Thoracic aorta (tissue), 2 donors: ENCODE results near the gene REST. TPM values are rescaled to one million over a fixed set of nuclear protein-coding genes. Genes with fewer than 3 reads are reported as not detected.

Source experiments
- ATAC-seq: fragments of 150-250 bp; one replicate; pipeline ENCODE4 v1.8.0; 2017; ENCODE audit warnings: low read depth; ENCODE audit not compliant: insufficient number of reproducible peaks, low FRiP score
- DNase-seq: peaks from one replicate; pipeline ENCODE4 v3.0.0-alpha.2; 2020; ENCODE audit warnings: low spot score
- H3K27ac ChIP-seq, 2 donors: fragments of 200-600 bp; sonication (generic); 1 replicate in 1 of 2; 2 replicates in 1 of 2; pipeline ENCODE4 v1.5.1; 2016; ENCODE audit warnings: mild to moderate bottlenecking in 2 of 2, moderate library complexity in 2 of 2
- H3K27me3 ChIP-seq: fragments of 200-600 bp; sonication (generic); replicated peaks from 2 replicates; pipeline ENCODE4 v1.6.0; 2016; ENCODE audit warnings: mild to moderate bottlenecking; ENCODE audit not compliant: insufficient read depth
- H3K36me3 ChIP-seq: fragments of 200-600 bp; sonication (generic); one replicate; pipeline ENCODE4 v1.5.1; 2016
- H3K4me1 ChIP-seq, 2 donors: fragments of 200-600 bp; sonication (generic); 1 replicate in 1 of 2; 2 replicates in 1 of 2; pipeline versions ENCODE4 v1.5.1 to v1.6.0; 2016; ENCODE audit warnings: low read depth in 2 of 2, mild to moderate bottlenecking in 1 of 2; ENCODE audit not compliant: control insufficient read depth in 1 of 2
- H3K4me3 ChIP-seq: fragments of 200-600 bp; sonication (generic); 2 replicates; pipeline ENCODE4 v1.5.1; 2016; ENCODE audit warnings: mild to moderate bottlenecking
- H3K9me3 ChIP-seq: fragments of 200-600 bp; sonication (generic); 2 replicates; pipeline ENCODE4 v1.5.1; 2016
- total RNA-seq, 2 donors: library from RNA; depleted of rRNA; stranded (reverse); fragments of >200 nt; gene quantifications; one replicate each; pipeline versions ENCODE4 v1.1.0 to v1.2.3, GENCODE V29; 2016
- TF ChIP-seq, protein P1 (sequence below): fragments of 200-600 bp; sonication (generic); IDR thresholded peaks from one replicate; pipeline ENCODE4 v1.5.1; 2019; ENCODE audit warnings: antibody characterized with exemption

The REST gene
- total RNA-seq, 2 donors from 2014 or later: 32.5 to 38.6 TPM

DNA sequence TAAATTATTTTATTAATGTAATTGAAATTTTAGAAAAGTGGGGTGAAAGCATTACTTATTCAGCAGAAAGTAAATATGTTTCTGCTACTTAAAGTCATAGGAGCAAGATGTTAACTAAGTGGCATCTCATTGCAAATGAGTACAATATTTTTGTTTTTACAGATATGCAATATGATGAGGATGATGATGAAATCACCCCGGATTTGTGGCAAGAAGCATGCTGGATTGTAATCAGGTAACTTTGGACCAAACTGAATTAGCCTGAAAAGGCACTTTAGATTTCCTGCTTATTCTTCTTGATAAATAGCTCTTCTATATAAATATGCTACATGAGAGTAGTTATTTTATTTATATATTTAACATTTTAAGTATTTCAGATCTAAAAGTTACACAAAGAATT is 78.5 kb downstream of the REST start:
- no peak for DNase-seq
- H3K27me3 ChIP-seq: no peaks in the 10 kb centered on the region
- TF ChIP-seq, protein P1, sequence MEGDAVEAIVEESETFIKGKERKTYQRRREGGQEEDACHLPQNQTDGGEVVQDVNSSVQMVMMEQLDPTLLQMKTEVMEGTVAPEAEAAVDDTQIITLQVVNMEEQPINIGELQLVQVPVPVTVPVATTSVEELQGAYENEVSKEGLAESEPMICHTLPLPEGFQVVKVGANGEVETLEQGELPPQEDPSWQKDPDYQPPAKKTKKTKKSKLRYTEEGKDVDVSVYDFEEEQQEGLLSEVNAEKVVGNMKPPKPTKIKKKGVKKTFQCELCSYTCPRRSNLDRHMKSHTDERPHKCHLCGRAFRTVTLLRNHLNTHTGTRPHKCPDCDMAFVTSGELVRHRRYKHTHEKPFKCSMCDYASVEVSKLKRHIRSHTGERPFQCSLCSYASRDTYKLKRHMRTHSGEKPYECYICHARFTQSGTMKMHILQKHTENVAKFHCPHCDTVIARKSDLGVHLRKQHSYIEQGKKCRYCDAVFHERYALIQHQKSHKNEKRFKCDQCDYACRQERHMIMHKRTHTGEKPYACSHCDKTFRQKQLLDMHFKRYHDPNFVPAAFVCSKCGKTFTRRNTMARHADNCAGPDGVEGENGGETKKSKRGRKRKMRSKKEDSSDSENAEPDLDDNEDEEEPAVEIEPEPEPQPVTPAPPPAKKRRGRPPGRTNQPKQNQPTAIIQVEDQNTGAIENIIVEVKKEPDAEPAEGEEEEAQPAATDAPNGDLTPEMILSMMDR: no peak
- ATAC-seq: no peak
- peaks cover 13 to 14% of the 10 kb centered on the region in 2 donors for H3K4me1 ChIP-seq
- peaks cover 12% of the 10 kb centered on the region for H3K36me3 ChIP-seq
- H3K4me3 ChIP-seq: no peak overlapping the region
- H3K9me3 ChIP-seq: no peaks in the 10 kb centered on the region
- no peak overlapping the region for H3K27ac ChIP-seq

DNA sequence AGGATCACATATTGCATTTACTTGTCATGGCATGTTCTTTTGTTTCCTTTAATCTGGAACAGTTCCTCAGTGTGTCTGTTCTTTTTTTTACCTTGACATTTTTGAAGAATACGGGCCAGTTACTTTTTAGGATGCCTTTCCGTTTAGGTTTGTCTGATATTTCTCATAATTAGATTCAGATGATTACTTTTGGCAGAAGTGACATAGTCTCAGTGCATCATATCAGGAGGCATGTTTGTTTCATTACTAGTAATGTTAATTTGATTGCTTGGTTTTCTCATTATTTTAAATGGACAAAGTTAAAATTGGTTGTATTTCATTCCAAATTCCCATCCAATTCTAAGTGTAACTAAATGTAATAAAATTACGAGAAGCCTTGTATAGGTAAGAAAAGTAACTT is 79.3 kb downstream of the REST start:
- ATAC-seq (no peak), DNase-seq (no peak)
- no peak overlapping the region for H3K27ac ChIP-seq
- H3K36me3 ChIP-seq: peaks cover 12% of the 10 kb centered on the region
- TF ChIP-seq, protein P1: no peak
- no peak overlapping the region for H3K4me3 ChIP-seq
- H3K4me1 ChIP-seq: peaks cover 5 to 7% of the 10 kb centered on the region in 2 donors
- no peaks in the 10 kb centered on the region for H3K27me3 ChIP-seq
- H3K9me3 ChIP-seq: no peaks in the 10 kb centered on the region

DNA sequence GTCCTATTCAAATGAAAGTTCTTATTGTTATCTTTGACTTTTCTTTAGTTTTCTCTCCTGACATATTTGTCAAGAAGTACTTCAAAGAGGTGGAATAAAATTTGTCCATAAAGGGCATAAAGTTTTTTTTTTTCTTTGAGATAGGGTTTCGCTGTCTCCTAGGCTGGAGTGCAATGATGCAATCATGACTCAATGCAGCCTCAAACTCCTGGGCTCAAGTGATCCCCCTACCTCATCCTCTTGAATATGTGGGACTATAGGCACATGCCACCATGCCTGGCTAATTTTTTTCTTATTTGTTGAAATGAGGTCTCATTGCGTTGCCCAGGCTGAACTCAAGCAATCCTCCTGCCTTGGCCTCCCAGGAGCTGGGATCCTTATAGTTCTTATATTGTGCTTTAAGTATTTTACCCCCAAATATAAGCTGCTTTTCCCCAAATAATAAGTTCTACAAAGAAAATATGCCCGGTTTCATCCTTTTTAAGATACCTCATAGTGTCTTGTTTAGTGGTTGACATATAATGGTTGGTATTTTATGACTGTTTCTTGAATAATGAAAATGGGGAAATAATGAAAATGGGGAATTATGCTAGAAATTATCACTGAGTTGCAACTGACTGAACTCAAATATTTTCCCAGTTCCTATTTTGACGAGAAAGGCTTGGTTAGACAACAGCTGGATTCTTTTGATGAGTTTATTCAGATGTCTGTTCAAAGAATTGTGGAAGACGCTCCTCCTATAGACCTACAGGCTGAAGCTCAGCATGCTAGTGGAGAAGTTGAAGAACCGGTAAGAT is 82.6 kb downstream of the REST start:
- peaks cover 0 to 6% of the 10 kb centered on the region in 2 donors for H3K4me1 ChIP-seq
- no peak overlapping the region for H3K27ac ChIP-seq
- no peak for DNase-seq
- no peaks in the 10 kb centered on the region for H3K9me3 ChIP-seq
- TF ChIP-seq, protein P1: no peak
- H3K4me3 ChIP-seq: no peak overlapping the region
- no peaks in the 10 kb centered on the region for H3K27me3 ChIP-seq
- ATAC-seq: no peak
- H3K36me3 ChIP-seq: peaks cover 25% of the 10 kb centered on the region

DNA sequence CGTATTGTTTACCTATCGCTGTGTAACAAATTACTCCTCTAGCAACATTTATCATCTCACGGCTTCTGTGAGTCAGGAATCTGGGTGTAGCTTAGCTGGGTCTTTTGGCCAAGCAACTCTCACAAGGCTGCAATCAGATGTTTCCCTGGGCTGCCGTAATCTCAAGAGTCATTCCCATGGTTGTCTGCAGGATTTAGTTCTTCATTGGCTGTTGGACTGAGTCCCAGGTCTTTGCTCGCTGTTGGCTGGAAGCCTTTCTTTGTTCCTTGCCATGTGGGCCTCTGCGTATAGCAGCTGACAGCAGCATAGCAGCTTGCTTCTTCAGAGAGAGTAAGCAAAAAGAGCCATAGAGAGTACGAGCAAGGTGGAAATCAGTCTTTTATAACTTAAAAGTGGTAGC is 87.8 kb downstream of the REST start:
- H3K4me1 ChIP-seq: peaks cover 0 to 11% of the 10 kb centered on the region in 2 donors
- H3K9me3 ChIP-seq: no peaks in the 10 kb centered on the region
- ATAC-seq (peak; percentile 75), DNase-seq (no peak)
- peak overlapping the region in 1 of 2 donors; percentile 11 for H3K27ac ChIP-seq
- no peak overlapping the region for H3K4me3 ChIP-seq
- TF ChIP-seq, protein P1: no peak
- H3K36me3 ChIP-seq: peaks cover 47% of the 10 kb centered on the region
- H3K27me3 ChIP-seq: no peaks in the 10 kb centered on the region

DNA sequence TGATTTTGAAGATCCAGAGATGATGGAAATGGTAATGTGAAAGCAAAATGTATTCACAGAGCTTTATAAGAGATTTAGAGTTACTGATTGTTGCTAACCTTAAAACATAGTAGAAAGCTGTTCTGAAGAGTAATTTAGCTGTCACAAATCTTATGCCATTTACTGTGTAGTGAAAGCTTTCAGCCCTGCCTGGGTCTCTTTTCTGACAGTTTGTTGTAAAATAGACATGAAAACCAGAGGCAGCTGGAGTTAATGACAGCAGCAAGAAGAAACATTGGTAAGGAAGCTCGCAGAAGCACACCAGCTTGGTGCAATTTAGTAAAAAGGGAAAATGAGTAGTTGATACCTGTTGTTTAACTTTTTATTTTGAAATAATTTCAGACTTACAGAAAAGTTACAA is 92.1 kb downstream of the REST start:
- Histone ChIP-seq H3K9me3 (no peaks in the 10 kb centered on the region), H3K27ac (no peak overlapping the region), H3K27me3 (no peaks in the 10 kb centered on the region), H3K4me3 (no peak overlapping the region), H3K4me1 (peaks cover 0 to 11% of the 10 kb centered on the region in 2 donors), H3K36me3 (peaks cover 54% of the 10 kb centered on the region)
- TF ChIP-seq, protein P1: no peak
- ATAC-seq: no peak
- no peak for DNase-seq
